Neural progenitor cell (in vitro differentiated cells): Measurements from ENCODE around the gene C16orf54.

Source experiments
- EZH2 ChIP-seq: fragments of 200-600 bp; sonication (generic); IDR thresholded peaks from 2 replicates; pipeline ENCODE4 v1.6.1; 2017; ENCODE audit warnings: antibody characterized with exemption, mild to moderate bottlenecking, moderate library complexity
- EZH2phosphoT487 ChIP-seq: fragments of 200-600 bp; sonication (generic); IDR thresholded peaks from 2 replicates; pipeline ENCODE4 v1.6.1; 2017; ENCODE audit warnings: antibody characterized with exemption
- TF ChIP-seq, protein P1 (sequence below): fragments of 200-600 bp; sonication (generic); IDR thresholded peaks from 2 replicates; pipeline ENCODE4 v1.5.1; 2017; ENCODE audit warnings: antibody characterized with exemption, mild to moderate bottlenecking

DNA sequence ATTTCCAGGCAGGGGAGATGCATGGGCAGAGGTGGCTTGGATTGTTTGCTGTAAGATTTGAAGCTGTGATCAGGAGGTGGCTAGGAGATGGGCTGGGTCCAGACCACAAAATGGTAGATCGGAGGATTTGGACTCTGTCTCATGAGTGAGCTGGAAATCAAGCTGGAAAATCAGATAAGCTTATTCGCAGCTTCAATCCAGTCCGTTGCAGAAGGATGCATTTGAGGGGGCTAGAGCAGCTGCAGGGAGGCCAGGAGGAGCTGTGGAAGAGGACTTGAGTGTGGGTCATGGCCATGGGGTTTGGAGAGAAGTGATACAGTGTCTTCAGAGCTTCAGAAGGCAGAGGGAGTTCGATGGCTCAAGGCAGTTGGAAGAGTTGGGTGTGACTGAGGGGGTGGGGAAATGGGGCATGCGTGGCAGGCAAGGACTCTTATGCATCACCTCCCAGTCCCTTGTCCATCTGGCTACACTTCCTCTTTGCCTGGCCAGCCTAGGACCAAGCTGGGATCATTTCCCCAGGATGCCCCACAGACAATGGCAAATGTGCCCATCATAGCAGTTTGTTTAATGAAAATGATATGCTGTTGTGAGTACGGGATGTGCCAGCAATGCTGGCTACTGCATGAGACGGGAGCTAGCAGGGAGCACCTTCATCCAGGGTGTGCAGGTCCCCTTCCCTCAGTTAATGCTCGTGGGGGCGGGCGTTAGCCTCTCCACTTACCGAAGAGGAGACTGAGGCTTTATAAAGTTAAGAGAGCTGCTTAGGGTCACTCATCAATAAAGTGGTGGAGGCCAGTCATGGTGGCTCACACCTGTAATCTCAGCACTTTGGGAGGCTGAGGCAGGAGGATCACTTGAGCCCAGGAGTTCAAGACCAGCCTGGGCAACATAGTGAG, 46.2 kb downstream of the C16orf54 start:
- TF ChIP-seq, protein P1, sequence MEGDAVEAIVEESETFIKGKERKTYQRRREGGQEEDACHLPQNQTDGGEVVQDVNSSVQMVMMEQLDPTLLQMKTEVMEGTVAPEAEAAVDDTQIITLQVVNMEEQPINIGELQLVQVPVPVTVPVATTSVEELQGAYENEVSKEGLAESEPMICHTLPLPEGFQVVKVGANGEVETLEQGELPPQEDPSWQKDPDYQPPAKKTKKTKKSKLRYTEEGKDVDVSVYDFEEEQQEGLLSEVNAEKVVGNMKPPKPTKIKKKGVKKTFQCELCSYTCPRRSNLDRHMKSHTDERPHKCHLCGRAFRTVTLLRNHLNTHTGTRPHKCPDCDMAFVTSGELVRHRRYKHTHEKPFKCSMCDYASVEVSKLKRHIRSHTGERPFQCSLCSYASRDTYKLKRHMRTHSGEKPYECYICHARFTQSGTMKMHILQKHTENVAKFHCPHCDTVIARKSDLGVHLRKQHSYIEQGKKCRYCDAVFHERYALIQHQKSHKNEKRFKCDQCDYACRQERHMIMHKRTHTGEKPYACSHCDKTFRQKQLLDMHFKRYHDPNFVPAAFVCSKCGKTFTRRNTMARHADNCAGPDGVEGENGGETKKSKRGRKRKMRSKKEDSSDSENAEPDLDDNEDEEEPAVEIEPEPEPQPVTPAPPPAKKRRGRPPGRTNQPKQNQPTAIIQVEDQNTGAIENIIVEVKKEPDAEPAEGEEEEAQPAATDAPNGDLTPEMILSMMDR, result no peak
- TF ChIP-seq EZH2 (no peak), EZH2phosphoT487 (no peak)
